ENCODE results near the gene UNKL.

GRCh38 chr16:1326391-1326790 lies 88.1 kb downstream of the UNKL start:
- no peak for TF ChIP-seq SIN3A (IDR thresholded peaks at IDR 0.05; ENCODE audit: borderline replicate concordance, insufficient read depth, low read length)
- TF ChIP-seq REST (IDR thresholded peaks at IDR 0.05; ENCODE audit: insufficient read depth in 1 of 2, low read depth in 2 of 2, low read length in 2 of 2): no peak
- no peak for TF ChIP-seq TAF1 (IDR thresholded peaks at IDR 0.05; ENCODE audit: borderline replicate concordance, insufficient read depth, low read length)
